Measurements from ENCODE around the gene NGDN.

The NGDN gene, protein sequence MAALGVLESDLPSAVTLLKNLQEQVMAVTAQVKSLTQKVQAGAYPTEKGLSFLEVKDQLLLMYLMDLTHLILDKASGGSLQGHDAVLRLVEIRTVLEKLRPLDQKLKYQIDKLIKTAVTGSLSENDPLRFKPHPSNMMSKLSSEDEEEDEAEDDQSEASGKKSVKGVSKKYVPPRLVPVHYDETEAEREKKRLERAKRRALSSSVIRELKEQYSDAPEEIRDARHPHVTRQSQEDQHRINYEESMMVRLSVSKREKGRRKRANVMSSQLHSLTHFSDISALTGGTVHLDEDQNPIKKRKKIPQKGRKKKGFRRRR

DNA sequence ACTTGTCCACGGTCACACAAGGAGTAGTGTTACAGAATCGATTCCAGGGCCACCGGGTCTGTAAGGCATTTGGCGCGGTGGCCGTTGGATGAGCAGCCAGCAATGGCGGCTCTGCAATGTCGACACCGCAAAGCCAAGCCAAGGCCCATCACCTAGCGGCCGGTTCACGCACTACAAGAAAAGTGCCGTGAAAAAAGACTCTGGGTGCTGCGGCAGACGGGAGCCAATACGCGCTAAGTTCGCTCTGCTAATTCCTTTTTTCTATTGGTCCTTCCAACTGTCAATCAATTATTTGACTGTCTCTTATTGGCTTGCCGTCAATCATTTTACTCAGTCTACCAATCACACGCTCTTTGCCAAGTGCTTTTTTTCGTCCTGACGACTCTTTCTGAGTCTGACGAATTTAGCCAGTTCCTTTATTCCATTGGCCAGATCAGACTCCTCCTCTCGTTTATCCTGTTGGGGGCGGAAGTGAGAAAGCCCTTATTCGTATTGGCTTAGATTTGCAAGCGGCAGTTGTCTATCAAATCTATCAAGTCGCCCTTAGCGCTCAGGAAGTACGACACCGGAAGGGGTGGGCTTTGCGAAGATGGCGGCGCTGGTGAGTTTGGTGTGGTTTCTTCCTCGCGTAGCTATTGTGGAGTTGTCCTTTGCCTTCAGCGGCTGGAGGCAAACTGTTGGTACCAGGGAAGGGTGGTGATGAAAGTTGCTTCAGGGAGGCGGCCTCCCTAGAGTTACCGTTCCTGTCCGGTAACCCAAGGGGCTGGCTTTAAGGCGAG is at the start of gene NGDN:
NGDN (plus strand) TSS at position 577 of the 779 bp plus-strand sequence; CDS start at position 590, 13 bp downstream.
- peak within 1 kb of the TSS; percentile 91 for H3K4me3 ChIP-seq (ENCODE audit: low read depth, low read length)
- POLR2A ChIA-PET = interaction anchor here (1.7 kb wide), 1 partner anchor 148 kb away, joined by 6 read pairs; the partner anchor contains the start of gene PABPN1
- CTCF ChIA-PET = interaction anchor here (0.7 to 1.6 kb wide), 5 partner anchors 9 to 283 kb away, joined by 3 to 5 read pairs (median 4); no protein-coding TSS in a partner anchor
- TF ChIP-seq ZNF654 (tag by site-specific recombination; IDR thresholded peaks at IDR 0.05; ENCODE audit: low read depth) = peak; percentile 22; the same call in 1 of the 2 replicates
- TF ChIP-seq ZNF366 (tag by site-specific recombination; conservative IDR thresholded peaks at IDR 0.05) = peak; percentile 78
- TF ChIP-seq YY2 (tag by site-specific recombination; IDR thresholded peaks at IDR 0.05) = peak; percentile 92
- TF ChIP-seq ZNF133 (tag by site-specific recombination; IDR thresholded peaks at IDR 0.05) = no peak
- TF ChIP-seq ZNF521 (tag by site-specific recombination; IDR thresholded peaks at IDR 0.05) = no peak
- no peak for TF ChIP-seq ZNF529 (tag by site-specific recombination; IDR thresholded peaks at IDR 0.05; ENCODE audit: insufficient replicate concordance)
- TF ChIP-seq ZSCAN16 (tag by site-specific recombination; IDR thresholded peaks at IDR 0.05) = no peak
- TF ChIP-seq SETDB1 (IDR thresholded peaks at IDR 0.05; ENCODE audit: insufficient read length, low read length) = peak; percentile 37
- peak; percentile 38; the same call in 1 of the 2 replicates for TF ChIP-seq ZNF2 (tag by site-specific recombination; IDR thresholded peaks at IDR 0.05)
- peak; percentile 99 for TF ChIP-seq ZNF350 (tag by site-specific recombination; IDR thresholded peaks at IDR 0.05)
- TF ChIP-seq, protein P1, sequence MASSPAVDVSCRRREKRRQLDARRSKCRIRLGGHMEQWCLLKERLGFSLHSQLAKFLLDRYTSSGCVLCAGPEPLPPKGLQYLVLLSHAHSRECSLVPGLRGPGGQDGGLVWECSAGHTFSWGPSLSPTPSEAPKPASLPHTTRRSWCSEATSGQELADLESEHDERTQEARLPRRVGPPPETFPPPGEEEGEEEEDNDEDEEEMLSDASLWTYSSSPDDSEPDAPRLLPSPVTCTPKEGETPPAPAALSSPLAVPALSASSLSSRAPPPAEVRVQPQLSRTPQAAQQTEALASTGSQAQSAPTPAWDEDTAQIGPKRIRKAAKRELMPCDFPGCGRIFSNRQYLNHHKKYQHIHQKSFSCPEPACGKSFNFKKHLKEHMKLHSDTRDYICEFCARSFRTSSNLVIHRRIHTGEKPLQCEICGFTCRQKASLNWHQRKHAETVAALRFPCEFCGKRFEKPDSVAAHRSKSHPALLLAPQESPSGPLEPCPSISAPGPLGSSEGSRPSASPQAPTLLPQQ (tag by site-specific recombination; IDR thresholded peaks at IDR 0.05) = peak; percentile 13; the same call in 1 of the 2 replicates
- peak; percentile 46; the same call in 1 of the 2 replicates for TF ChIP-seq ZNF24 (tag by site-specific recombination; IDR thresholded peaks at IDR 0.05)
- TF ChIP-seq ZXDB (tag by site-specific recombination; IDR thresholded peaks at IDR 0.05) = peak; percentile 30; the same call in 1 of the 2 replicates
- peak; percentile 71 for TF ChIP-seq ZBTB21 (tag by site-specific recombination; IDR thresholded peaks at IDR 0.05)
- TF ChIP-seq SP3 (tag by site-specific recombination; IDR thresholded peaks at IDR 0.05) = peak; percentile 95
- no peak for TF ChIP-seq ZNF266 (tag by site-specific recombination; IDR thresholded peaks at IDR 0.05; ENCODE audit: low read depth)
- no peak for TF ChIP-seq ZNF391 (tag by site-specific recombination; IDR thresholded peaks at IDR 0.05; ENCODE audit: borderline replicate concordance, low read depth)
- no peak for TF ChIP-seq ZNF169 (tag by site-specific recombination; IDR thresholded peaks at IDR 0.05)
- TF ChIP-seq ZNF600 (tag by site-specific recombination; IDR thresholded peaks at IDR 0.05) = 0 out of 2 replicates have a peak, but pooled peaks have one; percentile 21
- TF ChIP-seq, protein P2, sequence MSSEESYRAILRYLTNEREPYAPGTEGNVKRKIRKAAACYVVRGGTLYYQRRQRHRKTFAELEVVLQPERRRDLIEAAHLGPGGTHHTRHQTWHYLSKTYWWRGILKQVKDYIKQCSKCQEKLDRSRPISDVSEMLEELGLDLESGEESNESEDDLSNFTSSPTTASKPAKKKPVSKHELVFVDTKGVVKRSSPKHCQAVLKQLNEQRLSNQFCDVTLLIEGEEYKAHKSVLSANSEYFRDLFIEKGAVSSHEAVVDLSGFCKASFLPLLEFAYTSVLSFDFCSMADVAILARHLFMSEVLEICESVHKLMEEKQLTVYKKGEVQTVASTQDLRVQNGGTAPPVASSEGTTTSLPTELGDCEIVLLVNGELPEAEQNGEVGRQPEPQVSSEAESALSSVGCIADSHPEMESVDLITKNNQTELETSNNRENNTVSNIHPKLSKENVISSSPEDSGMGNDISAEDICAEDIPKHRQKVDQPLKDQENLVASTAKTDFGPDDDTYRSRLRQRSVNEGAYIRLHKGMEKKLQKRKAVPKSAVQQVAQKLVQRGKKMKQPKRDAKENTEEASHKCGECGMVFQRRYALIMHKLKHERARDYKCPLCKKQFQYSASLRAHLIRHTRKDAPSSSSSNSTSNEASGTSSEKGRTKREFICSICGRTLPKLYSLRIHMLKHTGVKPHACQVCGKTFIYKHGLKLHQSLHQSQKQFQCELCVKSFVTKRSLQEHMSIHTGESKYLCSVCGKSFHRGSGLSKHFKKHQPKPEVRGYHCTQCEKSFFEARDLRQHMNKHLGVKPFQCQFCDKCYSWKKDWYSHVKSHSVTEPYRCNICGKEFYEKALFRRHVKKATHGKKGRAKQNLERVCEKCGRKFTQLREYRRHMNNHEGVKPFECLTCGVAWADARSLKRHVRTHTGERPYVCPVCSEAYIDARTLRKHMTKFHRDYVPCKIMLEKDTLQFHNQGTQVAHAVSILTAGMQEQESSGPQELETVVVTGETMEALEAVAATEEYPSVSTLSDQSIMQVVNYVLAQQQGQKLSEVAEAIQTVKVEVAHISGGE (tag by site-specific recombination; conservative IDR thresholded peaks at IDR 0.05; ENCODE audit: low read depth) = peak; percentile 25; the same call in 1 of the 2 replicates
- TF ChIP-seq SP2 (tag by site-specific recombination; IDR thresholded peaks at IDR 0.05) = peak; percentile 98
- no peak for TF ChIP-seq FEZF1 (tag by site-specific recombination; IDR thresholded peaks at IDR 0.05)
- TF ChIP-seq ZNF48 (tag by site-specific recombination; IDR thresholded peaks at IDR 0.05) = no peak
- peak; percentile 94 for TF ChIP-seq YY1 (tag by site-specific recombination; IDR thresholded peaks at IDR 0.05)
- TF ChIP-seq ZNF335 (tag by site-specific recombination; conservative IDR thresholded peaks at IDR 0.05) = no peak; the same call in none of the 2 replicates
- peak; percentile 16; the same call in 1 of the 2 replicates for TF ChIP-seq KLF16 (tag by site-specific recombination; IDR thresholded peaks at IDR 0.05)
- TF ChIP-seq TRIM28 (IDR thresholded peaks at IDR 0.05; ENCODE audit: borderline replicate concordance, low read length) = peak; percentile 85
- TF ChIP-seq, protein P3, sequence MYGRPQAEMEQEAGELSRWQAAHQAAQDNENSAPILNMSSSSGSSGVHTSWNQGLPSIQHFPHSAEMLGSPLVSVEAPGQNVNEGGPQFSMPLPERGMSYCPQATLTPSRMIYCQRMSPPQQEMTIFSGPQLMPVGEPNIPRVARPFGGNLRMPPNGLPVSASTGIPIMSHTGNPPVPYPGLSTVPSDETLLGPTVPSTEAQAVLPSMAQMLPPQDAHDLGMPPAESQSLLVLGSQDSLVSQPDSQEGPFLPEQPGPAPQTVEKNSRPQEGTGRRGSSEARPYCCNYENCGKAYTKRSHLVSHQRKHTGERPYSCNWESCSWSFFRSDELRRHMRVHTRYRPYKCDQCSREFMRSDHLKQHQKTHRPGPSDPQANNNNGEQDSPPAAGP (tag by site-specific recombination; IDR thresholded peaks at IDR 0.05) = peak; percentile 65
- TF ChIP-seq ZNF561 (tag by site-specific recombination; IDR thresholded peaks at IDR 0.05; ENCODE audit: borderline replicate concordance) = peak; percentile 44; the same call in 1 of the 2 replicates
- TF ChIP-seq ZNF660 (tag by site-specific recombination; IDR thresholded peaks at IDR 0.05) = peak; percentile 19; the same call in 1 of the 2 replicates

More for the DNA sequence above, at the start of gene NGDN:
- Histone ChIP-seq H3K9me3 (ENCODE audit: control insufficient read depth, insufficient read depth, low read depth, low read length) (no peaks in the 10 kb centered on the region), H3K36me3 (ENCODE audit: control insufficient read depth in 2 of 2, insufficient read depth in 1 of 2, low read length in 2 of 2) (peaks cover 31 to 37% of the 10 kb centered on the region in 2 experiments), H3K27ac (ENCODE audit: extremely low read depth, low read depth, low read length) (peak within 1 kb of the TSS; percentile 28; the same call in 1 of the 2 replicates), H3K4me1 (ENCODE audit: control insufficient read depth, insufficient read depth, low read length) (peaks cover 4% of the 10 kb centered on the region; the same call in 1 of the 2 replicates)
